Hepatic stellate cell (primary cell): ENCODE measurements around the gene EIF3CL.
"Not testable (repeated sequence)": the region's sequence is repeated elsewhere in the genome, so short reads cannot be mapped to it uniquely, and the experiment has no call there.

ENCODE experiments used
- DNase-seq: peaks from one replicate; pipeline ENCODE4 v3.0.0; 2011; ENCODE audit warnings: low spot score

Gene EIF3CL

DNA sequence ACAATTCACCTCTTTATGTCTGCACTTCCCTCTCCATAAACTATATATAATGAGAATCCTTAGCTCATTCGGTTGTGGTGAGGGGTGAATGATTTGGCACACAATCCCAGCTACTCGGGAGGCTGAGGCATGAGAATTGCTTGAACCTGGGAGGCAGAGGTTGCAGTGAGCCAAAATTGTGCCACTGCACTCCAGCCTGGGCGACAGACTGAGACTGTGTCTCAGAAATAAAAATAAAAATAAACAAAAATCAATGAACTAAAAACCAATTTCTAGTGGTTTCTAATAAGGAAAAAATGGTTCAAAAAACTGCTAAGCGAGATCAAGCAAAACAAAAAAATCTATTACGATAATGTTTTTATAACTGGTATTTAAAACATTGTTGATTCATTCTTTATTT is 40.2 kb downstream of the EIF3CL start, which contains the start of gene NPIPB6:
Gene NPIPB6 (minus strand): TSS at position 101 of the 400 bp plus-strand sequence. CDS start 686 bp downstream, outside the sequence.
- DNase-seq = not testable (repeated sequence)

DNA sequence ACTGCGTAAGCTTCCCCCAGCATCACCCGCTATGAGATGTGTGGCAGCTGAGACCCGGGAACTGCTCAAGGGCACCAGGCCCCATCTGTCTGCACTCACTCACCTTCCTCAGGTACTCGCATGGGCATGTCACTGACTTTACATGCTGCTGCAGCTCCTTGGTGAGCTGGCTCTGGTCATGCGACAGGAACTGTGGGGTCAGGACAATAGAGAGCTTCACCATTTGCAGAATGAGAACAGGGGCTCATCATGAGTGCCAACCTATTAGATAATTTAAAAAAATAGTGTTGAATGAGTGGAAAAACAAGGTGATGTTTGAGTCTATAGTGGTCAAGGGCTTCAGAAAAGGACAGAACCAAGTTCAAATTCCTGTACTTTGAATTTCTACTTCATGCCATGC is 41.0 kb downstream of the EIF3CL start:
- DNase-seq = not testable (repeated sequence)

DNA sequence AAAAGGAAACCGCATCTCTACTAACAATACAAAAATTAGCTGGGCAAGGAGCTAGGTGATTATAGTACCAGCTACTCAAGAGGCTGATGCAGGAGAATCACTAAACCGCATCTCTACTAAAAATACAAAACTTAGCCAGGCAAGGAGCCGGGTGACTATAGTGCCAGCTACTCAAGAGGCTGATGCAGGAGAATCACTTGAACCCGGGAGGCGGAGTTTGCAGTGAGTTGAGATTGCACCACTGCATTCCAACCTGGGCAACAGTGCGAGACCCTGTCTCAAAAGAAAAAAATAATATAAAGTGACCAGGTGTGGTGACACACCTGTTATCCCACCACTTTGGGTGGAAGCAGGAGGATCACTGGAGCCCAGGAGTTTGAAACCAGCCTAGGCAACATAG is 65.4 kb downstream of the EIF3CL start:
- DNase-seq = not testable (repeated sequence)

DNA sequence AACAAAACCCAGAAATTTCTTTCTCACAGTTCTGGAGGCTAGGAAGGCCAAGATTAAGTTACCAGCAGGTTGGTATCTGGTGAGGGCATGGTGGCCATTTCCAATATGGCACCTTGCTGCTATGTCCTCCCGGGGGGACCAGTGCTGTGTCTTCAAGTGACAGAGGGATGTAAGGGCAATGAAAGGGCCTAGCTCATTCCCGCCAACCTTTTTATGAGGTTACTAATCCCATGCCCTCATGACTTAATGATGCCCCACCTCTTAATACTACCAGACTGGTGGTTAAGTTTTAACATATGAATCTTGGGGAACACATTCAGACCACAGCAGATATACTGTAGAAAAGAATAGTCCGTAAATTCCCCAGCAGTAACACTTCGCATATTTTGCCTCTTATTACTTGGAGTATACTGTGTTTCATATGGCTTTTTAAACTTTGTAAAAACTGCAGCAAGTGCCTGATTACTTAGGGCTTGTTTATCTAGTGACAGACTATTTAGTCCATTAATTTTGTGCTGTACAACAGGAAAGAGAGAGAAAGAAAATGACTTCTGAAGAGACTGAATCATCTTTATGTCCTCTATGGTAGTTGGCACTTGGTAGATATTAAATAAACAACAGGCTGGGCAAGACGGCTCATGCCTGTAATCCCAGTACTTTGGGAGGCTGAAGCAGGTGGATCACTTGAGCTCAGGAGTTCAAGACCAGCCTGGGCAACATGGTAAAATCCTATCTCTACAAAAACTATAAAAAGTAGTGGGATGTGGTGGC is 66.5 kb downstream of the EIF3CL start:
- not testable (repeated sequence) for DNase-seq

DNA sequence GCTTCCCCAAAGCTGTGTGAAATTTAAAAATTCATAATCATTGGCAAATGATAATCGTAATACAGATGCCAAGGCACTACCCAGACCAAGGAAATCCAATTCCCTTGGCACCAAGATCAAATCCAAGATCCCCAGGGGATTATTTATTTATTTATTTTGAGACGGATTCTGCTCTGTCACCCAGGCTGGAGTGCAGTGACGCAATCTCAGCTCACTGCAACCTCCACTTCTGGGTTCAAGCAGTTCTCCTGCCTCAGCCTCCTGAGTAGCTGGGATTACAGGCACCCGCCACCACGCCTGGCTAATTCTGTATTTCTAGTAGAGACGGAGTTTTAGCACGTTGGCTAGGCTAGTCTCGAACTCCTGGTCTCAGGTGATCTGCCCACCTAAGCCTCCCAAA is 68.0 kb downstream of the EIF3CL start:
- DNase-seq = not testable (repeated sequence)

DNA sequence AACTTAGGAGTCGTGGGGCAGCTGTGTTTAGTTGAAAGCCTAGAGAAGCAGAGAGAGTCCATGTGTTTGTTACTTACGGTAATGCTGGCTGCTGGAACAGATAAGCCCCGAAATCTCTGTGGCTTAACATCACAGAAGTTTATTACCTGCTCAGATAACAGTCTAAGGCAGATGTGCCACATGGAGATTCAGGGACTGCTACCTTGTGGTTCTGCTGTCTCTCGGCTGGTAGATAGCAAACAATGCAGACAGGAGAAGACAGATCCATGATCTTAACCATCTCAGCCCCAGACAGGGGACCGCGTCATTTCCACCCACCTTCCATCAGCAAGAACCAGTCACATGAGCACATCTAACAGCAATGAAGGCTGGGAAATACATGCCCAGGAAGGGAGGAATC is 71.0 kb downstream of the EIF3CL start:
- DNase-seq = not testable (repeated sequence)

DNA sequence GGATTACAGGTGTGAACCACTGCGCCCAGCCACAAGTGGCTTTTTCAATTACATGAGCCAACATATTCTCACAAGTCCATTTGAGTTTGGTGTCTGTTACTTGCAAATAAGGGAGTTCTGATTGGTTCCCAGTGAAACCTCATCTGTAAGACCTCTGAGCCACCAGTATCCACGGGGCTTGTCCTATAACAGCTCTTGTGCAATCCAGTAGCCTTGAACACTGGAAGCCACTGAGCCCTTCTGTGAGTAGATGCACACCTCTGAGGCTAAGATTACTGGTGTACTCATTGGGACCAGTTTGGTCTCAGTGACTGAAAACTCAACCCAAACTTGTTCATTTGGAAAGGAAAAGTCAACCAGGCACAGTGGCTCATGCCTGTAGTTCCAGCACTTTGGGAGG is 72.7 kb downstream of the EIF3CL start:
- DNase-seq = not testable (repeated sequence)

DNA sequence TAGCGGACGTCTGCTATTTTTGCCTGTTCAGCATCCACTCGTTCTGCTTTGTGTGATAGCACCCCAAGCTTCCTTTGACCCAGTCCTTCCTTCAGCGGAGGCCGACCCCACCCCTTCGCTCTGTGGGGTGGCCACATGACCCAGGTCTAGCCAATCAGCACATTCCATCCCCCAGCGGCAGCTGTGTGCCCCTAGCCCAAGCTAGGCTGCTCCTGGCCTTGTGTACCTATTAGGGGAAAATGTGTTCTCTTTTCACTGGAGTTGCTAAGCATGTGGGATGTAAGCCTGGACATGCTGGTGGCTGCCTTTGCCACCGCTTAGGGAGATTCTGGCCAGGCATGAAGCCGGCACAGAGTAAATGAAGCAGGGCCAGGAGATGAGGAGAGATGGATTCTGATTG is 73.4 kb downstream of the EIF3CL start:
- DNase-seq = not testable (repeated sequence)
